HUES6 (cell line): ENCODE measurements around the gene PPP1R3E.

ENCODE experiments used
- H3K27ac ChIP-seq: 2 replicates; pipeline ENCODE4 v1.7.0; 2013; ENCODE audit warnings: low read depth, mild to moderate bottlenecking, low read length, inconsistent platforms
- H3K27me3 ChIP-seq: 2 replicates; pipeline ENCODE4 v1.6.1; 2013; ENCODE audit warnings: low read length; ENCODE audit not compliant: control insufficient read depth, insufficient read depth
- H3K36me3 ChIP-seq: 2 replicates; pipeline ENCODE4 v1.6.1; 2013; ENCODE audit warnings: low read length; ENCODE audit not compliant: control insufficient read depth, insufficient read depth
- H3K4me1 ChIP-seq: 2 replicates; pipeline ENCODE4 v1.6.1; 2013; ENCODE audit warnings: low read length; ENCODE audit not compliant: control insufficient read depth, insufficient read depth
- H3K4me3 ChIP-seq: 2 replicates; pipeline ENCODE4 v1.5.1; 2013; ENCODE audit warnings: low read depth, low read length
- H3K9ac ChIP-seq: one replicate; pipeline ENCODE4 v1.6.1; 2013; ENCODE audit warnings: mild to moderate bottlenecking, low read length
- H3K9me3 ChIP-seq: 2 replicates; pipeline ENCODE4 v1.6.1; 2013; ENCODE audit warnings: low read depth, low read length; ENCODE audit not compliant: control insufficient read depth, insufficient read depth

The PPP1R3E gene

DNA sequence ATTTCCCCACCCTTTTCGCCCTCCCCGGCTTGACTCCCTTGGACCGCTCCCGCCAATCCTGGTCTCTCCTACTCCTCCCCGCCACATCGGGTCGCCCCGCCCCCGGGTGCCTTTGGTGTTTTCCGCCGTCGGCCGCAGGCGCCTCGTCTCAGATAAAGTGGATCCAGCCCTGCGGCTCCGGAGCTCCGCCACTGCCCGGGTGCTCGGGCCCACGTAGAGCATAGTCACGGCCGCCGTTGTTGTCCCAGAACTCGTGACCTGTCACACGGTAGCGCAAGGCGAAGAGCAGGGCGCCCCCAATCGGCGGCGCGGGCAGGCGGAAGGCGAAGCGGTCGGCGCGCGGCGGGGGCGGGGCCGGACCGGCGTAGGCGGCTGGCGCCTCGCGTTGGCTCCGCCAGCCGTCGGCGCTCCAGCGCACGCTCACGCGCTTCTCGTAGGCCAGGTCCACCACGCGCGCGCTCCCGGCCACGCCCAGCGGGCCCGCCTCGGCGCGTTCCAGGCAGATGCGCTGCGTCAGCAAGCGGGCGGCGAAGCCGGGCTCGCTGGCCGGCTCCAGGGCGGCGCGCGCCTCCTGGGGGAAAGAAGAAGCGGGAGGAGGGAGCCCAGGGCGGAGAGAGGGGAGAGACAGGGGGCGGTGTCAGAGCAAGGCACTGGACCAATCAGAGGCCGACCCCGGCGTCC is 1.2 kb downstream of the PPP1R3E start:
- peak overlapping the region; percentile 73; the same call in 1 of the 2 replicates for H3K27ac ChIP-seq
- H3K9ac ChIP-seq, result peak overlapping the region; percentile 75
- peaks cover 60% of the 10 kb centered on the region for H3K27me3 ChIP-seq

GRCh38 chr14:23300687-23301223 is 1.9 kb downstream of the PPP1R3E start:
- Histone ChIP-seq H3K9ac (peak overlapping the region; percentile 67), H3K9me3 (no peaks in the 10 kb centered on the region), H3K36me3 (no peaks in the 10 kb centered on the region; the same call in 1 of the 2 replicates), H3K4me3 (peak overlapping the region; percentile 95), H3K4me1 (peaks cover 12% of the 10 kb centered on the region; the same call in 1 of the 2 replicates), H3K27me3 (peaks cover 66% of the 10 kb centered on the region), H3K27ac (no peak overlapping the region)

More for the DNA sequence above, 1.2 kb downstream of the PPP1R3E start:
- Histone ChIP-seq H3K4me3 (peak overlapping the region; percentile 95), H3K36me3 (no peaks in the 10 kb centered on the region; the same call in 1 of the 2 replicates), H3K4me1 (peaks cover 19% of the 10 kb centered on the region; the same call in 1 of the 2 replicates), H3K9me3 (no peaks in the 10 kb centered on the region)

GRCh38 chr14:23299986-23300686 is 2.5 kb downstream of the PPP1R3E start:
- Histone ChIP-seq H3K4me1 (peaks cover 13% of the 10 kb centered on the region; the same call in 1 of the 2 replicates), H3K27me3 (peaks cover 73% of the 10 kb centered on the region), H3K9ac (peak overlapping the region; percentile 67), H3K36me3 (no peaks in the 10 kb centered on the region; the same call in 1 of the 2 replicates), H3K4me3 (peak overlapping the region; percentile 95), H3K9me3 (no peaks in the 10 kb centered on the region), H3K27ac (no peak overlapping the region)

- H3K9ac ChIP-seq, result no peak overlapping the region
- H3K4me1 ChIP-seq, result peaks cover 16% of the 10 kb centered on the region; the same call in 1 of the 2 replicates
- no peaks in the 10 kb centered on the region for H3K9me3 ChIP-seq
- no peak overlapping the region for H3K27ac ChIP-seq
- no peak overlapping the region for H3K4me3 ChIP-seq
- H3K36me3 ChIP-seq, result no peaks in the 10 kb centered on the region; the same call in 1 of the 2 replicates
- H3K27me3 ChIP-seq, result peaks cover 76% of the 10 kb centered on the region
Measured at GRCh38 chr14:23299211-23299957, 3.3 kb downstream of the PPP1R3E start.

GRCh38 chr14:23297611-23298277 is 4.9 kb downstream of the PPP1R3E start:
- Histone ChIP-seq H3K4me1 (peaks cover 19% of the 10 kb centered on the region), H3K4me3 (no peak overlapping the region), H3K9ac (no peak overlapping the region), H3K9me3 (no peaks in the 10 kb centered on the region), H3K27me3 (peaks cover 77% of the 10 kb centered on the region), H3K36me3 (no peaks in the 10 kb centered on the region; the same call in 1 of the 2 replicates), H3K27ac (no peak overlapping the region)

DNA sequence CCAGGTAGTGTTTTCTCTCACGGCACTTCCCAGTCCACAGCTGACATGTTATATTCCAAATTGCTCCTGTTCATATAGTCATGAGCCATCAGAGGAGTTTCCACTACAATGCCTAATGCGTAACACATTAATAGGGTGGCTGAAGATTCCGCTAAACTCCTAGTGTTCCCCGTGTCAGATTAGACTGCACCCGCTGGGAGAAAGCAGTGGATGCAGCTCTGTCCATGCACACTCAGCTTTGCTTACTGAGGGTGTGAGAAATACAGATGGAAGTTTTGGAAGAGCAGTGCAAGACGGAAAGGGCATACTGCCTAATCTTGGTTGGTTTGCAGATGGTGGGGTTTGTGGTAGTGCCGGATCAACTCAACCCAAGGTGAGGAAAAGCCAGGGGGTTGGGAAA is 5.6 kb downstream of the PPP1R3E start:
- no peak overlapping the region for H3K9ac ChIP-seq

DNA sequence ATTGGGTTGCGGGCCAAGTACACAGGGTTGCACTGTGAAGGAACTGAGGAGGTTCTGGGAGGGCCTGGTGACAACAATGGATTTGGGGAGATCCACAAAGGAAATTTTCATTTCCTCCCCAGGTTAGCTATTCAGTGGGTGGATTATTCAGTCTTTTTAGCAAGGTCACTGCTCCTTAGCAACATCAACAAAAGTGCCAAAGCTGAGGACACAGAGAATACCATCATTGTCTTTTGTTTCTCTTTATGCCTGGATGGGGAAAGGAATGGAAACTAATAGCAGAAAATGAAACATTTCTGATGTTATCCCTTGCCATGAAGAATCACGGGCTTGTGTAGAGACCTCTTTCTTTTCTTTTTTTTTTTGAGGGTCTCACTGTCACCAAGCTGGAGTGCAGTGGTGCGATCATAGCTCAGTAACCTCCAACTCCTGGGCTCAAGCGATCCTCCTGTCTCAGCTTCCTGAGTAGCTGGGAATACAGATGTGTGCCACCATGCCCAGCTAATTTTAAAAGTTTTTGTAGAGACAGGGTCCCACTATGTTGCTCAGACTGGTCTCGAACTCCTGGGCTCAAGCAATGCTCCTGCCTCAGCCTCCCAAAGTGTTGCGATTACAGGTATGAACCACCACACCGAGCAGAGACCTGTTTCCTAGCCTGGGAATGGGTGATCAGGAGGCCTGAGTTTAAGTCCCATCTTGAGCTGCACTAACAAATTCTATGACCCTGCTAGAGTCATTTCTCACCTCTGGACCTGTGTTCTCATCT is 6.5 kb downstream of the PPP1R3E start:
- no peaks in the 10 kb centered on the region for H3K9me3 ChIP-seq
- H3K27ac ChIP-seq, result no peak overlapping the region
- peaks cover 92% of the 10 kb centered on the region for H3K27me3 ChIP-seq
- H3K36me3 ChIP-seq, result no peaks in the 10 kb centered on the region; the same call in 1 of the 2 replicates
- peaks cover 16% of the 10 kb centered on the region for H3K4me1 ChIP-seq
- no peak overlapping the region for H3K4me3 ChIP-seq
- no peak overlapping the region for H3K9ac ChIP-seq

More for the DNA sequence above, 5.6 kb downstream of the PPP1R3E start:
- peaks cover 83% of the 10 kb centered on the region for H3K27me3 ChIP-seq
- H3K4me3 ChIP-seq, result no peak overlapping the region
- no peak overlapping the region for H3K27ac ChIP-seq
- H3K9me3 ChIP-seq, result no peaks in the 10 kb centered on the region
- H3K4me1 ChIP-seq, result peaks cover 16% of the 10 kb centered on the region
- no peaks in the 10 kb centered on the region; the same call in 1 of the 2 replicates for H3K36me3 ChIP-seq

GRCh38 chr14:23294734-23295561 is 7.7 kb downstream of the PPP1R3E start:
- Histone ChIP-seq H3K4me1 (peaks cover 10% of the 10 kb centered on the region), H3K27ac (no peak overlapping the region), H3K9ac (no peak overlapping the region), H3K9me3 (no peaks in the 10 kb centered on the region), H3K36me3 (no peaks in the 10 kb centered on the region; the same call in 1 of the 2 replicates), H3K27me3 (peaks cover 95% of the 10 kb centered on the region), H3K4me3 (no peak overlapping the region)

- H3K27me3 ChIP-seq, result peaks cover 49% of the 10 kb centered on the region
- no peaks in the 10 kb centered on the region for H3K9me3 ChIP-seq
- H3K4me3 ChIP-seq, result peak overlapping the region; percentile 73
- 0 out of 2 replicates have a peak, but pooled peaks cover 6% of the 10 kb centered on the region for H3K4me1 ChIP-seq
- no peak overlapping the region for H3K27ac ChIP-seq
- H3K9ac ChIP-seq, result peak overlapping the region; percentile 59
- H3K36me3 ChIP-seq, result no peaks in the 10 kb centered on the region
Measured at GRCh38 chr14:23286902-23287479, 15.7 kb downstream of the PPP1R3E start.
